Aorta (tissue), 4 donors: Measurements from ENCODE around the gene UGT2B15. TPM values are rescaled to one million over a fixed set of nuclear protein-coding genes. Genes with fewer than 3 reads are reported as not detected.

Source experiments
- polyA plus RNA-seq, 2 donors: library from polyadenylated mRNA; stranded (reverse); fragments of 200-250 nt; gene quantifications; one replicate each; pipeline ENCODE4 v1.2.3, GENCODE V29; 2013
- total RNA-seq, 2 donors: library from RNA; stranded (reverse); fragmentation: NEBNext Ultra II Directional; extraction: Animal tissue kit (Norgen Biotek cat#: 25700); gene quantifications; one replicate each; pipeline ENCODE4 v1.2.1, GENCODE V29; 2021
- donor health status: healthy with polysubstance abuse.
- donor health status: Bipolar disorder and iron deficiency.
- donor health status: DM: no; HTN: no; CAD: no.
- donor health status: DM: yes; HTN: yes; CAD: no.

Gene UGT2B15
- total and polyA plus RNA-seq, 4 donors = 0.75 TPM; not detected in 3

Other genes with a start within 250 kb of the UGT2B15 start
- gene TMPRSS11E, start 223.2 kb downstream of the UGT2B15 start, total RNA-seq = not detected
- under 1 TPM; 0.13 to 0.15 TPM for gene TMPRSS11E, start 223.2 kb downstream of the UGT2B15 start, polyA plus RNA-seq
- gene UGT2B17, start 94.3 kb downstream of the UGT2B15 start, total RNA-seq = not detected
- 1 to 10 TPM in 1 of 2 donors, not detected in 1; 1.3 TPM for gene UGT2B17, start 94.3 kb downstream of the UGT2B15 start, polyA plus RNA-seq
- not detected for gene UGT2B10, start 145.3 kb upstream of the UGT2B15 start, total RNA-seq
- not detected for gene UGT2B10, start 145.3 kb upstream of the UGT2B15 start, polyA plus RNA-seq